SK-N-SH (cell line): ENCODE measurements around the gene SGCA. TPM values are rescaled to one million over a fixed set of nuclear protein-coding genes. Genes with fewer than 3 reads are reported as not detected.
A peak's percentile ranks its signal among the peaks of the same experiment; 100 is the strongest.

Experiments
- CTCF ChIA-PET: fragments of 300-600, 350-600 bp; formaldehyde crosslinking; extraction: SDS; loops from one replicate; lab custom pipeline; 2021; lab: Yijun Ruan, JAX
- POLR2A ChIA-PET: fragments of 350-600 bp; sonication (Branson Sonifier 250); formaldehyde crosslinking; extraction: SDS; loops from one replicate; lab custom pipeline; 2020; ENCODE audit warnings: antibody characterized with exemption, inconsistent platforms; lab: Yijun Ruan, JAX
- DNase-seq: peaks from one replicate; pipeline ENCODE4 v3.0.0; 2012
- H2AFZ ChIP-seq: fragments of 200-600 bp; sonication (generic); 2 replicates; pipeline ENCODE4 v1.8.1; 2016; ENCODE audit warnings: antibody characterized with exemption, mild to moderate bottlenecking, low read depth
- H3F3A ChIP-seq: fragments of 200-600 bp; sonication (generic); replicated peaks from 2 replicates; pipeline ENCODE3; 2016; ENCODE audit warnings: antibody characterized with exemption, mild to moderate bottlenecking; ENCODE audit not compliant: insufficient read depth
- H3K27ac ChIP-seq, 2 experiments: fragments of 200-500 bp in 1 of 2; fragments of 200-600 bp in 1 of 2; sonication (Bioruptor generic) in 1 of 2; sonication (generic), shearing (Covaris generic) in 1 of 2; 2 replicates each; pipeline versions ENCODE4 v1.5.1 to v1.6.1; 2014 to 2016; ENCODE audit warnings: low read depth in 2 of 2, inconsistent platforms in 1 of 2, low read length in 1 of 2, mild to moderate bottlenecking in 1 of 2, mixed read lengths in 1 of 2
- H3K27me3 ChIP-seq: fragments of 200-600 bp; sonication (generic), shearing (Covaris generic); 2 replicates; pipeline ENCODE4 v1.6.1; 2016; ENCODE audit warnings: mixed run types; ENCODE audit not compliant: insufficient read depth
- H3K36me3 ChIP-seq, 2 experiments: fragments of 200-500 bp in 1 of 2; fragments of 200-600 bp in 1 of 2; sonication (Bioruptor generic) in 1 of 2; sonication (generic) in 1 of 2; replicated peaks in 1 of 2; 2 replicates each; pipeline versions ENCODE3 to v1.5.1; 2014 to 2016; ENCODE audit warnings: low read length in 1 of 2, mild to moderate bottlenecking in 1 of 2; ENCODE audit not compliant: insufficient read depth in 2 of 2, control insufficient read depth in 1 of 2
- H3K4me1 ChIP-seq, 2 experiments: fragments of 200-500 bp in 1 of 2; fragments of 200-600 bp in 1 of 2; sonication (Bioruptor generic) in 1 of 2; sonication (generic), shearing (Covaris generic) in 1 of 2; 2 replicates each; pipeline versions ENCODE4 v1.5.1 to v1.6.1; 2014 to 2016; ENCODE audit warnings: low read depth in 1 of 2, low read length in 1 of 2, mixed run types in 1 of 2; ENCODE audit not compliant: insufficient read depth in 2 of 2, control insufficient read depth in 1 of 2
- H3K4me2 ChIP-seq: fragments of 200-600 bp; sonication (generic), shearing (Covaris generic); 2 replicates; pipeline ENCODE4 v1.6.1; 2017; ENCODE audit warnings: mixed run types
- H3K4me3 ChIP-seq, 2 experiments: fragments of 200-500 bp in 1 of 2; fragments of 200-600 bp in 1 of 2; sonication (Bioruptor generic) in 1 of 2; sonication (generic), shearing (Covaris generic) in 1 of 2; 2 replicates each; pipeline versions ENCODE4 v1.5.1 to v1.8.1; 2014 to 2016; ENCODE audit warnings: low read depth in 2 of 2, inconsistent platforms in 1 of 2, low read length in 1 of 2, mild to moderate bottlenecking in 1 of 2, mixed read lengths in 1 of 2, moderate library complexity in 1 of 2
- H3K79me2 ChIP-seq: fragments of 200-600 bp; sonication (generic); 2 replicates; pipeline ENCODE4 v1.8.1; 2017; ENCODE audit warnings: mild to moderate bottlenecking; ENCODE audit not compliant: insufficient read depth
- H3K9ac ChIP-seq: fragments of 200-600 bp; sonication (generic); 2 replicates; pipeline ENCODE4 v1.6.1; 2017; ENCODE audit warnings: mixed run types
- H3K9me2 ChIP-seq: fragments of 200-600 bp; sonication (generic); 2 replicates; pipeline ENCODE4 v1.6.1; 2017; ENCODE audit warnings: mixed run types
- H3K9me3 ChIP-seq: fragments of 200-600 bp; sonication (generic); 2 replicates; pipeline ENCODE4 v1.6.1; 2017; ENCODE audit warnings: mixed run types, mild to moderate bottlenecking, moderate library complexity
- H4K20me1 ChIP-seq: fragments of 200-600 bp; sonication (generic); 2 replicates; pipeline ENCODE4 v1.6.1; 2017; ENCODE audit warnings: mild to moderate bottlenecking, mixed run types; ENCODE audit not compliant: insufficient read depth
- CHD2 ChIP-seq: fragments of 150-350 bp; IDR thresholded peaks from 2 replicates; pipeline ENCODE4 v1.6.1; 2018; ENCODE audit warnings: low read length; ENCODE audit not compliant: partially characterized antibody
- ELF1 ChIP-seq: IDR thresholded peaks from 2 replicates; pipeline ENCODE4 v1.4.0; 2012
- EZH2phosphoT487 ChIP-seq: fragments of 200-600 bp; sonication (generic); IDR thresholded peaks from 2 replicates; pipeline ENCODE4 v1.6.1; 2017; ENCODE audit warnings: low read depth, mixed run types, mild to moderate bottlenecking, antibody characterized with exemption, moderate library complexity, borderline replicate concordance
- FOXM1 ChIP-seq: IDR thresholded peaks from 2 replicates; pipeline ENCODE4 v1.4.0; 2012; ENCODE audit warnings: low read depth, mild to moderate bottlenecking
- GABPA ChIP-seq: IDR thresholded peaks from 2 replicates; pipeline ENCODE4 v1.4.0; 2012; ENCODE audit warnings: low read depth, mild to moderate bottlenecking
- MAX ChIP-seq: IDR thresholded peaks from 2 replicates; pipeline ENCODE4 v1.4.0; 2012; ENCODE audit warnings: low read depth
- MXI1 ChIP-seq: IDR thresholded peaks from 2 replicates; pipeline ENCODE4 v1.6.1; 2012; ENCODE audit warnings: mild to moderate bottlenecking, low read depth, low read length, improper control_type of control experiment
- NFIC ChIP-seq: IDR thresholded peaks from 2 replicates; pipeline ENCODE4 v1.4.0; 2012; ENCODE audit warnings: borderline replicate concordance
- POLR2AphosphoS5 ChIP-seq: IDR thresholded peaks from 2 replicates; pipeline ENCODE4 v1.6.1; 2012; ENCODE audit warnings: low read depth, low read length
- RAD21 ChIP-seq: IDR thresholded peaks from 2 replicates; pipeline ENCODE4 v1.6.1; 2012; ENCODE audit warnings: mild to moderate bottlenecking, low read length
- RCOR1 ChIP-seq: fragments of 150-350 bp; IDR thresholded peaks from 2 replicates; pipeline ENCODE4 v1.6.1; 2017; ENCODE audit warnings: antibody characterized with exemption, low read length
- SMC3 ChIP-seq: IDR thresholded peaks from 2 replicates; pipeline ENCODE4 v1.6.1; 2012; ENCODE audit warnings: low read depth, low read length, improper control_type of control experiment
- TAF1 ChIP-seq: IDR thresholded peaks from 2 replicates; pipeline ENCODE4 v1.6.1; 2012; ENCODE audit warnings: low read depth, mild to moderate bottlenecking, low read length, moderate library complexity, borderline replicate concordance
- USF1 ChIP-seq: IDR thresholded peaks from 2 replicates; pipeline ENCODE4 v1.4.0; 2012; ENCODE audit warnings: low read depth, borderline replicate concordance
- YY1 ChIP-seq: IDR thresholded peaks from 2 replicates; pipeline ENCODE4 v1.4.0; 2012; ENCODE audit warnings: low read depth, mild to moderate bottlenecking
- WGBS: methylation state at CpG from one replicate; pipeline ENCODE4 v1.1.6; 2017; ENCODE audit warnings: low lambda C conversion rate; 5-methylcytosine and 5-hydroxymethylcytosine counted together
- polyA plus RNA-seq, 3 experiments: library from polyadenylated mRNA; depleted of rRNA; stranded (reverse); fragments of >200 nt; gene quantifications; 2 replicates each; pipeline ENCODE4 v1.2.3, GENCODE V29; 2012
- TF ChIP-seq, protein P1 (sequence below): IDR thresholded peaks from 2 replicates; pipeline ENCODE4; 2012
- TF ChIP-seq, protein P2 (sequence below): fragments of 150-350 bp; IDR thresholded peaks from 2 replicates; pipeline ENCODE4 v1.6.1; 2016; ENCODE audit warnings: mild to moderate bottlenecking, low read depth, low read length
- TF ChIP-seq, protein P3 (sequence below): IDR thresholded peaks from 2 replicates; pipeline ENCODE4 v1.4.0; 2012; ENCODE audit warnings: low read depth, borderline replicate concordance

SGCA gene
- polyA plus RNA-seq, 1 of the 3 experiments (the other 2 are of a cell fraction) = not detected

GRCh38 chr17:50205963-50206505 is 40.2 kb downstream of the SGCA start:
- Histone ChIP-seq H3K27me3 (no peaks in the 10 kb centered on the region), H3K4me3 (no peak overlapping the region), H3K27ac (peak overlapping the region; percentile 18 to 100), H3K4me2 (peak overlapping the region; percentile 89; the same call in 1 of the 2 replicates), H3K9me3 (no peaks in the 10 kb centered on the region), H2AFZ (no peak overlapping the region), H3K9ac (no peak overlapping the region; the same call in 1 of the 2 replicates), H3K36me3 (peaks cover 0 to 3% of the 10 kb centered on the region in 2 experiments), H3K79me2 (peaks cover 25% of the 10 kb centered on the region), H4K20me1 (peaks cover 3% of the 10 kb centered on the region), H3K9me2 (no peaks in the 10 kb centered on the region), H3K4me1 (peaks cover 60 to 79% of the 10 kb centered on the region in 2 experiments), H3F3A (peaks cover 53% of the 10 kb centered on the region)
- no peak for DNase-seq
- CTCF ChIA-PET = interaction anchor here (0.7 to 25.6 kb wide), 6 partner anchors 14 to 192 kb away, joined by 3 to 2150 read pairs (median 8); partner anchors contain the start of genes SGCA and TMEM92
- TF ChIP-seq RCOR1 (no peak), SMC3 (no peak), ELF1 (no peak), GABPA (no peak), POLR2AphosphoS5 (no peak)
- TF ChIP-seq, protein P1, sequence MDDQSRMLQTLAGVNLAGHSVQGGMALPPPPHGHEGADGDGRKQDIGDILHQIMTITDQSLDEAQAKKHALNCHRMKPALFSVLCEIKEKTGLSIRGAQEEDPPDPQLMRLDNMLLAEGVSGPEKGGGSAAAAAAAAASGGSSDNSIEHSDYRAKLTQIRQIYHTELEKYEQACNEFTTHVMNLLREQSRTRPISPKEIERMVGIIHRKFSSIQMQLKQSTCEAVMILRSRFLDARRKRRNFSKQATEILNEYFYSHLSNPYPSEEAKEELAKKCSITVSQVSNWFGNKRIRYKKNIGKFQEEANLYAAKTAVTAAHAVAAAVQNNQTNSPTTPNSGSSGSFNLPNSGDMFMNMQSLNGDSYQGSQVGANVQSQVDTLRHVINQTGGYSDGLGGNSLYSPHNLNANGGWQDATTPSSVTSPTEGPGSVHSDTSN = no peak
- POLR2A ChIA-PET = interaction anchor here (2.0 kb wide), 1 partner anchor 28 kb away, joined by 6 read pairs; no protein-coding TSS in a partner anchor
- WGBS = 89% methylated on average over 7 of the region's 7 CpGs

DNA sequence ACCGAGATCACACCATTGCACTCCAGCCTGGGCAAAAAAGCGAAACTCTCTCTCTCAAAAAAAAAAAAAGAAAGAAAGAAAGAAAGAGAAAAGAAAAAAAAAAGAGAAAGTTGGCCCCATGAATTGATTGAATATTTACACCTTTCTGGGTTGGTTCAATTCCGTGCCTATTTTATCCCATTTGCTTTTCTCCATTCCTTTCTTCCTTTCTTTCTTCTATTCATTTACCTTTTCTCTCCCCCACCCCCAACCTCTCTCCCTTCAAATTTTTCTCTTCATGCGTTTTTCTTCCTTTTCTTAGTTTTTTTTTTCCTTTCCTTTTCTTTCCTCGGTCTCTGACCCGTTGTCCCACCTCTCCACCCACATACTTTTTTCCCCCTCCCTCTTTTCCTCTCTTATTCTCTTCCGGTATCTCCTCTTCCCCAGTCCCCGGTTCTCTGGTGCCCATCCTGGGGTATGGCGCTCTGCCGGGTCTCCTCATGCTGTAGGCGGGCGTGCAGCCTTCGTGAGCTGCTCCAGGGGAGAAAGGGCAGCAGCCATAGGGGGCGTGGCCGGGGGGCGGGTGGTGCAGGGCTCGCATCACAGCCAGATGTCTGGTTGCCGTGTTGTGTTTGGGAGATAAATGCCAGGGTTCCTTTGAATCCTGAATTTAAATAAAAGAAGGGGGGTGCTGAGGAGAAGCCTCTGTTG is 40.9 kb downstream of the SGCA start:
- Histone ChIP-seq H3F3A (peaks cover 52% of the 10 kb centered on the region), H2AFZ (peak overlapping the region; percentile 62; the same call in 1 of the 2 replicates), H3K9me2 (no peaks in the 10 kb centered on the region), H3K9ac (peak overlapping the region; percentile 75), H3K36me3 (no peaks in the 10 kb centered on the region), H3K79me2 (peaks cover 18% of the 10 kb centered on the region), H4K20me1 (no peaks in the 10 kb centered on the region), H3K27ac (peak overlapping the region; percentile 97 to 100), H3K4me2 (peak overlapping the region; percentile 89), H3K27me3 (no peaks in the 10 kb centered on the region), H3K9me3 (no peaks in the 10 kb centered on the region), H3K4me1 (peaks cover 65 to 86% of the 10 kb centered on the region in 2 experiments), H3K4me3 (peak overlapping the region; percentile 2 to 45; a peak in 3 of 4 replicates)
- DNase-seq = peak; percentile 97
- POLR2A ChIA-PET = interaction anchor here (0.6 to 2.0 kb wide), 2 partner anchors 29 to 45 kb away, joined by 3 to 6 read pairs; no protein-coding TSS in a partner anchor
- CTCF ChIA-PET = interaction anchor here (1.0 to 25.6 kb wide), 8 partner anchors 9 to 192 kb away, joined by 3 to 2150 read pairs (median 4); partner anchors contain the start of genes SGCA and TMEM92
- 20% methylated on average over 18 of the region's 18 CpGs for WGBS
- TF ChIP-seq, protein P2, sequence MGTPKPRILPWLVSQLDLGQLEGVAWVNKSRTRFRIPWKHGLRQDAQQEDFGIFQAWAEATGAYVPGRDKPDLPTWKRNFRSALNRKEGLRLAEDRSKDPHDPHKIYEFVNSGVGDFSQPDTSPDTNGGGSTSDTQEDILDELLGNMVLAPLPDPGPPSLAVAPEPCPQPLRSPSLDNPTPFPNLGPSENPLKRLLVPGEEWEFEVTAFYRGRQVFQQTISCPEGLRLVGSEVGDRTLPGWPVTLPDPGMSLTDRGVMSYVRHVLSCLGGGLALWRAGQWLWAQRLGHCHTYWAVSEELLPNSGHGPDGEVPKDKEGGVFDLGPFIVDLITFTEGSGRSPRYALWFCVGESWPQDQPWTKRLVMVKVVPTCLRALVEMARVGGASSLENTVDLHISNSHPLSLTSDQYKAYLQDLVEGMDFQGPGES = no peak
- TF ChIP-seq GABPA (peak; percentile 44; the same call in 1 of the 2 replicates), SMC3 (no peak), USF1 (no peak), FOXM1 (no peak), TAF1 (peak; percentile 78; the same call in 1 of the 2 replicates), NFIC (no peak), MXI1 (peak; percentile 83), CHD2 (peak; percentile 75), ELF1 (0 out of 2 replicates have a peak, but pooled peaks have one; percentile 26), RAD21 (0 out of 2 replicates have a peak, but pooled peaks have one; percentile 9), EZH2phosphoT487 (no peak), MAX (peak; percentile 87), YY1 (peak; percentile 75; the same call in 1 of the 2 replicates)
- TF ChIP-seq, protein P3, sequence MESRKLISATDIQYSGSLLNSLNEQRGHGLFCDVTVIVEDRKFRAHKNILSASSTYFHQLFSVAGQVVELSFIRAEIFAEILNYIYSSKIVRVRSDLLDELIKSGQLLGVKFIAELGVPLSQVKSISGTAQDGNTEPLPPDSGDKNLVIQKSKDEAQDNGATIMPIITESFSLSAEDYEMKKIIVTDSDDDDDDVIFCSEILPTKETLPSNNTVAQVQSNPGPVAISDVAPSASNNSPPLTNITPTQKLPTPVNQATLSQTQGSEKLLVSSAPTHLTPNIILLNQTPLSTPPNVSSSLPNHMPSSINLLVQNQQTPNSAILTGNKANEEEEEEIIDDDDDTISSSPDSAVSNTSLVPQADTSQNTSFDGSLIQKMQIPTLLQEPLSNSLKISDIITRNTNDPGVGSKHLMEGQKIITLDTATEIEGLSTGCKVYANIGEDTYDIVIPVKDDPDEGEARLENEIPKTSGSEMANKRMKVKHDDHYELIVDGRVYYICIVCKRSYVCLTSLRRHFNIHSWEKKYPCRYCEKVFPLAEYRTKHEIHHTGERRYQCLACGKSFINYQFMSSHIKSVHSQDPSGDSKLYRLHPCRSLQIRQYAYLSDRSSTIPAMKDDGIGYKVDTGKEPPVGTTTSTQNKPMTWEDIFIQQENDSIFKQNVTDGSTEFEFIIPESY = no peak
- TF ChIP-seq, protein P1 = peak; percentile 79
